Breast epithelium (tissue), 3 donors: ENCODE data around the gene CASZ1.

ENCODE experiments used
- POLR2AphosphoS5 ChIP-seq, 3 donors: sonication (generic); formaldehyde crosslinking; IDR thresholded peaks; one replicate each; pipeline ENCODE4 v1.6.1; 2017; ENCODE audit warnings: antibody characterized with exemption in 3 of 3
- TF ChIP-seq, protein P1 (sequence below), 3 donors: fragments of 450-650 bp; IDR thresholded peaks; one replicate each; pipeline ENCODE4 v1.5.1; 2016 to 2017; ENCODE audit warnings: antibody characterized with exemption in 3 of 3, mild to moderate bottlenecking in 3 of 3, moderate library complexity in 3 of 3

DNA sequence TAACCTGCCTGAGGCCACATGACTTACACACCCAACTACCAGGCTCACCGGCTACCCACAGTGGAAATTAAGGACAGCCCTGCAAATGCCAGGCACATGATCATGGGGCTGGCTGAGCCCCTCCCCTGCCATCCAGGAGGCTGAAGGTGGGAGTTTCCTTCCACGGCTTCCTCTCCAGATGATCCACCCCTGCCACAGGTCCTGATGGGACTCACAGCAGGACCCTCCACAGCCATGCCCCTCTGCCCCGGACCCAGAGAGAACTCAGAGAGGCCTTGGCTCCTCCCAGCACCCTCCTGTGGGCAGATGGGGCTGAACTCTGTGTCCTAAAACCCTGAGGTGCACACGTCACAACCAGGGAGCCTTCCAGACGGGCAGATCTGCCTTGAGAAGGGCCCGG is 29.1 kb upstream of the CASZ1 start:
- TF ChIP-seq, protein P1, sequence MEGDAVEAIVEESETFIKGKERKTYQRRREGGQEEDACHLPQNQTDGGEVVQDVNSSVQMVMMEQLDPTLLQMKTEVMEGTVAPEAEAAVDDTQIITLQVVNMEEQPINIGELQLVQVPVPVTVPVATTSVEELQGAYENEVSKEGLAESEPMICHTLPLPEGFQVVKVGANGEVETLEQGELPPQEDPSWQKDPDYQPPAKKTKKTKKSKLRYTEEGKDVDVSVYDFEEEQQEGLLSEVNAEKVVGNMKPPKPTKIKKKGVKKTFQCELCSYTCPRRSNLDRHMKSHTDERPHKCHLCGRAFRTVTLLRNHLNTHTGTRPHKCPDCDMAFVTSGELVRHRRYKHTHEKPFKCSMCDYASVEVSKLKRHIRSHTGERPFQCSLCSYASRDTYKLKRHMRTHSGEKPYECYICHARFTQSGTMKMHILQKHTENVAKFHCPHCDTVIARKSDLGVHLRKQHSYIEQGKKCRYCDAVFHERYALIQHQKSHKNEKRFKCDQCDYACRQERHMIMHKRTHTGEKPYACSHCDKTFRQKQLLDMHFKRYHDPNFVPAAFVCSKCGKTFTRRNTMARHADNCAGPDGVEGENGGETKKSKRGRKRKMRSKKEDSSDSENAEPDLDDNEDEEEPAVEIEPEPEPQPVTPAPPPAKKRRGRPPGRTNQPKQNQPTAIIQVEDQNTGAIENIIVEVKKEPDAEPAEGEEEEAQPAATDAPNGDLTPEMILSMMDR (IDR thresholded peaks at IDR 0.05) = no peak
- TF ChIP-seq POLR2AphosphoS5 (IDR thresholded peaks at IDR 0.05) = no peak
